H1 (cell line): Measurements from ENCODE around the gene TNFSF15. TPM values are rescaled to one million over a fixed set of nuclear protein-coding genes. Genes with fewer than 3 reads are reported as not detected.

Source experiments
- CTCF ChIA-PET: fragments of 300-600 bp; sonication (Branson Sonifier 250); formaldehyde crosslinking; loops from one replicate; lab custom pipeline; 2021; ENCODE audit not compliant: partially characterized antibody; lab: Charles Lee
- POLR2A ChIA-PET: fragments of 300-600 bp; sonication (Branson Sonifier 250); formaldehyde crosslinking; loops from one replicate; lab custom pipeline; 2021; ENCODE audit warnings: inconsistent platforms; ENCODE audit not compliant: partially characterized antibody; lab: Charles Lee
- DNase-seq, 2 experiments: peaks; one replicate each; pipeline versions ENCODE4 v3.0.0 to v3.0.0-alpha.2; 2010 to 2022; ENCODE audit warnings: low spot score in 2 of 2, low read depth in 1 of 2, mixed read lengths in 1 of 2
- FAIRE-seq: peaks from 2 replicates; lab custom pipeline; 2011; peaks lifted over from hg19 to GRCh38; lab: Jason Lieb, UNC
- H2AFZ ChIP-seq: 2 replicates; pipeline ENCODE4 v1.8.1; 2012; ENCODE audit warnings: low read length, inconsistent platforms
- H2AK5ac ChIP-seq: 2 replicates; pipeline ENCODE4 v1.6.1; 2013; ENCODE audit warnings: low read depth, low read length
- H2BK120ac ChIP-seq: replicated peaks from 2 replicates; pipeline ENCODE3; 2013; ENCODE audit warnings: low read depth, low read length, inconsistent platforms
- H2BK12ac ChIP-seq: 2 replicates; pipeline ENCODE4 v1.6.1; 2013; ENCODE audit warnings: low read depth, low read length
- H2BK15ac ChIP-seq: 2 replicates; pipeline ENCODE4 v1.6.1; 2013; ENCODE audit warnings: low read length
- H2BK20ac ChIP-seq: 2 replicates; pipeline ENCODE4 v1.6.1; 2013; ENCODE audit warnings: low read length
- H2BK5ac ChIP-seq: 2 replicates; pipeline ENCODE4 v1.6.1; 2013; ENCODE audit warnings: low read depth, low read length
- H3K14ac ChIP-seq: 2 replicates; pipeline ENCODE4 v1.6.1; 2013; ENCODE audit warnings: inconsistent platforms; ENCODE audit not compliant: insufficient read length
- H3K18ac ChIP-seq: 2 replicates; pipeline ENCODE4 v1.6.1; 2013; ENCODE audit warnings: low read length; ENCODE audit errors: extremely low read depth
- H3K23ac ChIP-seq: 2 replicates; pipeline ENCODE4 v1.6.1; 2013; ENCODE audit warnings: inconsistent platforms; ENCODE audit not compliant: insufficient read length
- H3K23me2 ChIP-seq: 2 replicates; pipeline ENCODE4 v1.6.1; 2013; ENCODE audit warnings: low read depth, low read length
- H3K27ac ChIP-seq: 2 replicates; pipeline ENCODE4 v1.6.1; 2011; ENCODE audit warnings: low read depth, low read length, inconsistent platforms
- H3K27me3 ChIP-seq, 4 experiments: replicated peaks in 1 of 4; 1 replicate in 1 of 4; 2 replicates in 3 of 4; pipeline versions ENCODE4 v1.6.1 to v1.8.1; 2011 to 2013; ENCODE audit warnings: low read length in 3 of 4, mild to moderate bottlenecking in 3 of 4, inconsistent platforms in 2 of 4, mixed read lengths in 2 of 4, moderate library complexity in 1 of 4; ENCODE audit not compliant: control insufficient read depth in 3 of 4, insufficient read depth in 3 of 4; ENCODE audit errors: extremely low read depth in 1 of 4
- H3K36me3 ChIP-seq, 4 experiments: 2 replicates each; pipeline versions ENCODE4 v1.6.1 to v1.8.1; 2011 to 2013; ENCODE audit warnings: mild to moderate bottlenecking in 4 of 4, low read length in 3 of 4, moderate library complexity in 2 of 4, control low read depth in 1 of 4, inconsistent platforms in 1 of 4; ENCODE audit not compliant: insufficient read depth in 4 of 4, control insufficient read depth in 2 of 4
- H3K4ac ChIP-seq: replicated peaks from 2 replicates; pipeline ENCODE3; 2013; ENCODE audit warnings: low read length, low read depth, mixed read lengths, inconsistent platforms; ENCODE audit not compliant: insufficient read length
- H3K4me1 ChIP-seq, 4 experiments: replicated peaks in 1 of 4; 1 replicate in 1 of 4; 2 replicates in 3 of 4; pipeline versions ENCODE4 v1.6.1 to v1.8.1; 2011 to 2013; ENCODE audit warnings: low read length in 3 of 4, inconsistent platforms in 2 of 4, mixed read lengths in 1 of 4; ENCODE audit not compliant: insufficient read depth in 4 of 4, control insufficient read depth in 3 of 4
- H3K4me2 ChIP-seq, 2 experiments: 2 replicates each; pipeline versions ENCODE4 v1.6.1 to v1.8.1; 2011 to 2013; ENCODE audit warnings: low read depth in 2 of 2, low read length in 2 of 2, control low read depth in 1 of 2, inconsistent platforms in 1 of 2, mild to moderate bottlenecking in 1 of 2; ENCODE audit not compliant: insufficient read depth in 1 of 2
- H3K4me3 ChIP-seq, 4 experiments: fragments of 200-600, 300-600 bp in 1 of 4; sonication (generic), shearing (Covaris generic), sonication (Bioruptor Twin) in 1 of 4; 2 replicates each; pipeline versions ENCODE4 v1.5.1 to v1.8.1; 2011 to 2016; ENCODE audit warnings: low read length in 4 of 4, low read depth in 3 of 4, control low read depth in 2 of 4, inconsistent platforms in 2 of 4, mild to moderate bottlenecking in 2 of 4, mixed read lengths in 1 of 4, moderate library complexity in 1 of 4; ENCODE audit not compliant: insufficient read depth in 2 of 4; ENCODE audit errors: extremely low read depth in 1 of 4
- H3K56ac ChIP-seq: replicated peaks from 2 replicates; pipeline ENCODE3; 2013; ENCODE audit warnings: low read depth, mild to moderate bottlenecking, mixed read lengths, low read length, inconsistent platforms; ENCODE audit not compliant: insufficient read length
- H3K79me1 ChIP-seq: 2 replicates; pipeline ENCODE4 v1.6.1; 2013; ENCODE audit warnings: low read depth, low read length, control low read depth
- H3K79me2 ChIP-seq, 2 experiments: 2 replicates each; pipeline versions ENCODE4 v1.6.1 to v1.8.1; 2012 to 2013; ENCODE audit warnings: low read length in 2 of 2, mild to moderate bottlenecking in 2 of 2, inconsistent platforms in 1 of 2; ENCODE audit not compliant: insufficient read depth in 2 of 2, control insufficient read depth in 1 of 2
- H3K9ac ChIP-seq, 4 experiments: replicated peaks in 1 of 4; 1 replicate in 1 of 4; 2 replicates in 3 of 4; pipeline versions ENCODE4 v1.6.1 to v1.8.1; 2011 to 2013; ENCODE audit warnings: low read depth in 3 of 4, low read length in 3 of 4, control low read depth in 2 of 4, mild to moderate bottlenecking in 2 of 4, moderate library complexity in 2 of 4, inconsistent platforms in 1 of 4; ENCODE audit errors: extremely low read depth in 1 of 4
- H3K9me3 ChIP-seq, 2 experiments: 2 replicates each; pipeline versions ENCODE4 v1.6.1 to v1.8.1; 2012 to 2013; ENCODE audit warnings: mild to moderate bottlenecking in 2 of 2, moderate library complexity in 2 of 2, control low read depth in 1 of 2, inconsistent platforms in 1 of 2, low read depth in 1 of 2, low read length in 1 of 2, mixed read lengths in 1 of 2; ENCODE audit not compliant: insufficient read depth in 2 of 2
- H4K20me1 ChIP-seq, 2 experiments: replicated peaks in 1 of 2; 2 replicates each; pipeline versions ENCODE3 to v1.8.1; 2011 to 2013; ENCODE audit warnings: inconsistent platforms in 2 of 2, low read length in 2 of 2, mild to moderate bottlenecking in 1 of 2; ENCODE audit not compliant: insufficient read depth in 2 of 2, control insufficient read depth in 1 of 2
- H4K5ac ChIP-seq: 2 replicates; pipeline ENCODE4 v1.6.1; 2013; ENCODE audit warnings: low read length, low read depth, mixed read lengths, inconsistent platforms; ENCODE audit not compliant: insufficient read length
- H4K8ac ChIP-seq: 2 replicates; pipeline ENCODE4 v1.8.0; 2013; ENCODE audit warnings: mild to moderate bottlenecking, moderate library complexity, low read length, inconsistent platforms; ENCODE audit not compliant: insufficient read depth; ENCODE audit errors: extremely low read depth
- H4K91ac ChIP-seq: replicated peaks from 2 replicates; pipeline ENCODE3; 2013; ENCODE audit warnings: low read length, mixed read lengths, inconsistent platforms; ENCODE audit not compliant: insufficient read length
- CBX5 ChIP-seq: fragments of 300-800, 300-1000 bp; sonication (generic); IDR thresholded peaks from 2 replicates; pipeline ENCODE4 v1.7.1; 2016; ENCODE audit warnings: antibody characterized with exemption, low read length, low read depth
- CREB1 ChIP-seq: IDR thresholded peaks from 2 replicates; pipeline ENCODE4 v1.6.1; 2012; ENCODE audit warnings: inconsistent platforms
- GABPA ChIP-seq: IDR thresholded peaks from 2 replicates; pipeline ENCODE4 v1.6.1; 2011; ENCODE audit warnings: mild to moderate bottlenecking, low read length, moderate library complexity, borderline replicate concordance; ENCODE audit not compliant: insufficient read depth
- KDM1A ChIP-seq: fragments of 200-600, 300-600 bp; sonication (generic); IDR thresholded peaks from 2 replicates; pipeline ENCODE4 v1.7.1; 2016; ENCODE audit warnings: mild to moderate bottlenecking, low read length, borderline replicate concordance
- NANOG ChIP-seq: IDR thresholded peaks from 2 replicates; pipeline ENCODE4 v1.6.1; 2011; ENCODE audit warnings: low read length, low read depth, mild to moderate bottlenecking, inconsistent platforms; ENCODE audit not compliant: insufficient read depth, poor library complexity, severe bottlenecking
- POLR2A ChIP-seq, 2 experiments: IDR thresholded peaks; 1 replicate in 1 of 2; 2 replicates in 1 of 2; pipeline ENCODE4 v1.6.1; 2011; ENCODE audit warnings: low read depth in 2 of 2, low read length in 2 of 2, mild to moderate bottlenecking in 2 of 2; ENCODE audit errors: control extremely low read depth in 1 of 2
- RXRA ChIP-seq: IDR thresholded peaks from 2 replicates; pipeline ENCODE4 v1.6.1; 2011; ENCODE audit warnings: low read depth, mild to moderate bottlenecking, low read length, moderate library complexity; ENCODE audit not compliant: insufficient read depth
- SIX5 ChIP-seq: IDR thresholded peaks from 2 replicates; pipeline ENCODE4 v1.6.1; 2011; ENCODE audit warnings: mild to moderate bottlenecking, low read depth, low read length
- SUZ12 ChIP-seq: fragments of 200-600 bp; sonication (generic); IDR thresholded peaks from 2 replicates; pipeline ENCODE4 v1.6.1; 2012; ENCODE audit warnings: mild to moderate bottlenecking, inconsistent platforms, low read length, moderate library complexity, mixed read lengths
- TCF12 ChIP-seq: IDR thresholded peaks from 2 replicates; pipeline ENCODE4 v1.6.1; 2011; ENCODE audit warnings: low read depth, mild to moderate bottlenecking, low read length
- YY1 ChIP-seq: IDR thresholded peaks from 2 replicates; pipeline ENCODE4 v1.6.1; 2011; ENCODE audit warnings: low read depth, mild to moderate bottlenecking, low read length
- WGBS, 2 experiments: shearing (Covaris generic) in 1 of 2; methylation state at CpG; one replicate each; pipeline versions ENCODE4 v1.1.6 to v1.1.7; 2013 to 2015; ENCODE audit warnings: low lambda C conversion rate in 2 of 2, mixed read lengths in 2 of 2, inconsistent platforms in 1 of 2, low coverage in 1 of 2, missing lambda C conversion rate in 1 of 2; ENCODE audit not compliant: insufficient replicate concordance in 2 of 2, insufficient coverage in 1 of 2, insufficient read length in 1 of 2; ENCODE audit errors: extremely low coverage in 1 of 2, missing lambda C conversion rate in 1 of 2; 5-methylcytosine and 5-hydroxymethylcytosine counted together
- polyA plus RNA-seq, 7 experiments: library from polyadenylated mRNA; depleted of rRNA in 3 of 7; stranded (reverse) in 5 of 7; unstranded in 2 of 7; fragments of >200 nt in 5 of 7; fragments of 200-250 nt in 2 of 7; gene quantifications; 1 replicate in 5 of 7; 2 replicates in 1 of 7; 4 replicates in 1 of 7; pipeline versions ENCODE4 v1.2.1 to v1.2.3, GENCODE V29; 2011 to 2013; ENCODE audit warnings: missing spikeins in 2 of 7, mixed read lengths in 2 of 7
- total RNA-seq: library from RNA; stranded (reverse); fragmentation: NEBNext Ultra II Directional; extraction: Animal tissue kit (Norgen Biotek cat#: 25700); gene quantifications from 2 replicates; pipeline ENCODE4 v1.2.1, GENCODE V29; 2021

The TNFSF15 gene
- total and polyA plus RNA-seq, 2 of the 8 experiments (the other 6 are each of a cell fraction or from before 2014, with no cell fraction given): 0.09 to 0.17 TPM

GRCh38 chr9:114735704-114736103 lies 70.1 kb downstream of the TNFSF15 start:
- FAIRE-seq: no peak
- no peak for TF ChIP-seq SUZ12
- TF ChIP-seq NANOG: no peak
- no peak for TF ChIP-seq POLR2A (IDR thresholded peaks at IDR 0.05; ENCODE audit: control extremely low read depth in 1 of 2, low read depth in 2 of 2, low read length in 2 of 2)
- TF ChIP-seq SIX5: no peak
- no peak for TF ChIP-seq KDM1A
- no peak for TF ChIP-seq GABPA
- no peak for TF ChIP-seq CBX5
- TF ChIP-seq CREB1: no peak
- no peak for TF ChIP-seq TCF12
- no peak for TF ChIP-seq YY1
- TF ChIP-seq RXRA: no peak

More at GRCh38 chr9:114735704-114736103, 70.1 kb downstream of the TNFSF15 start:
- H3K23ac ChIP-seq: no peak overlapping the region
- no peaks in the 10 kb centered on the region for H3K4me1 ChIP-seq
- H4K20me1 ChIP-seq: peaks cover 0 to 2% of the 10 kb centered on the region in 2 experiments
- DNase-seq: no peak
- no peak overlapping the region for H3K27ac ChIP-seq
- H3K27me3 ChIP-seq: no peaks in the 10 kb centered on the region
- no peak overlapping the region for H3K56ac ChIP-seq
- no peak overlapping the region for H3K4me3 ChIP-seq
- no peak overlapping the region for H4K5ac ChIP-seq
- no peaks in the 10 kb centered on the region for H3K79me2 ChIP-seq
- no peak overlapping the region for H2BK5ac ChIP-seq
- no peaks in the 10 kb centered on the region for H3K79me1 ChIP-seq
- H2AK5ac ChIP-seq: no peak overlapping the region
- H3K18ac ChIP-seq: no peak overlapping the region
- POLR2A ChIA-PET: no interaction called here
- H2BK12ac ChIP-seq: no peak overlapping the region
- no peak overlapping the region for H3K4me2 ChIP-seq
- WGBS, 2 experiments: 82% methylated on average over 4 of the region's 4 CpGs; no CpG with 5 or more reads in 1 of the 2 experiments
- no peak overlapping the region for H3K9ac ChIP-seq
- no peaks in the 10 kb centered on the region for H3K36me3 ChIP-seq
- no peak overlapping the region for H4K8ac ChIP-seq
- H2AFZ ChIP-seq: no peak overlapping the region
- no peaks in the 10 kb centered on the region for H3K9me3 ChIP-seq
- no peak overlapping the region for H2BK20ac ChIP-seq
- CTCF ChIA-PET: interaction anchor here (0.6 to 14.7 kb wide), 9 partner anchors 27 to 330 kb away, joined by 3 to 269 read pairs (median 3); partner anchors contain the start of gene TEX48
- H3K14ac ChIP-seq: no peak overlapping the region
- H2BK15ac ChIP-seq: no peak overlapping the region
- no peak overlapping the region for H2BK120ac ChIP-seq
- no peak overlapping the region for H4K91ac ChIP-seq
- no peak overlapping the region for H3K4ac ChIP-seq
- H3K23me2 ChIP-seq: peaks cover 2% of the 10 kb centered on the region; the same call in 1 of the 2 replicates
